KBM-7 (cell line): ENCODE results near the gene NR2E3.
"Not testable (repeated sequence)": the region's sequence is repeated elsewhere in the genome, so short reads cannot be mapped to it uniquely, and the experiment has no call there.

Experiments
- DNase-seq: peaks from one replicate; pipeline ENCODE4 v3.0.0-alpha.2; 2015
- in situ Hi-C: fragments of 300-500 bp; cut with MboI; formaldehyde crosslinking; loops from 2 replicates; pipeline ENCODE4 v1.14.3; 2020; ENCODE audit warnings: low sequenced_read_pairs, low pct_unique_long_range_greater_than_20kb, mixed read lengths

The NR2E3 gene

DNA sequence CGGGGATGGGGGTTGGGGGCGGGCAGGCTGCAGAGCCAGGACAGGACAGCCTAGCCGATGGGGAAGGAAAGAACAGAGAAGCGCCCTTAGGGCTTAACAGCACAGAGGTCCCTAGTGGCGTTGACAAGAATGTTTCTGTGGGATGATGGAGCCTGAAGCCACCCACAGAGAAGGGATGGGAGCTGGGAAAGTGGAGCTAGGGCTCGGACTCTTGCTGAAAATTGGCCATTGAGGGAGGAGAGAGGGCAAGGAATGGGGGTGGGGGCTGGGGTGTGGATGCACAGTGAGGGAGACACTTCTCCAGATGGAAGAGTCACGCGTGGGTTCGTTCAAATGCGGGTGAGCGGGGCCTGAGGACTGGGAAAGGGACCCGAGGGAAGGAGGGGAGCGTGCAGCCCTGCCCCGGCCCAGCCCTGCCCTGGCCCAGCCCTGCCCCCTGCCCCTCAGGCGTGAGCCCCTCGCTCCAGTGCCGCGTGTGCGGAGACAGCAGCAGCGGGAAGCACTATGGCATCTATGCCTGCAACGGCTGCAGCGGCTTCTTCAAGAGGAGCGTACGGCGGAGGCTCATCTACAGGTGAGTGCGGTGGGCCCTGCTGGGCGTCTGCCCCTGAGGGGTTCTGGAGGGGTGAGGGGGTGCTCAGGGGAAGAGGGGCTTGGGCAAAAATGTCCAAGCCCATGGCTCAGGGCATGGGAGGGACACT lies 832 bp downstream of the NR2E3 start:
- no peak for DNase-seq
- in situ Hi-C loops, result no loop called here

DNA sequence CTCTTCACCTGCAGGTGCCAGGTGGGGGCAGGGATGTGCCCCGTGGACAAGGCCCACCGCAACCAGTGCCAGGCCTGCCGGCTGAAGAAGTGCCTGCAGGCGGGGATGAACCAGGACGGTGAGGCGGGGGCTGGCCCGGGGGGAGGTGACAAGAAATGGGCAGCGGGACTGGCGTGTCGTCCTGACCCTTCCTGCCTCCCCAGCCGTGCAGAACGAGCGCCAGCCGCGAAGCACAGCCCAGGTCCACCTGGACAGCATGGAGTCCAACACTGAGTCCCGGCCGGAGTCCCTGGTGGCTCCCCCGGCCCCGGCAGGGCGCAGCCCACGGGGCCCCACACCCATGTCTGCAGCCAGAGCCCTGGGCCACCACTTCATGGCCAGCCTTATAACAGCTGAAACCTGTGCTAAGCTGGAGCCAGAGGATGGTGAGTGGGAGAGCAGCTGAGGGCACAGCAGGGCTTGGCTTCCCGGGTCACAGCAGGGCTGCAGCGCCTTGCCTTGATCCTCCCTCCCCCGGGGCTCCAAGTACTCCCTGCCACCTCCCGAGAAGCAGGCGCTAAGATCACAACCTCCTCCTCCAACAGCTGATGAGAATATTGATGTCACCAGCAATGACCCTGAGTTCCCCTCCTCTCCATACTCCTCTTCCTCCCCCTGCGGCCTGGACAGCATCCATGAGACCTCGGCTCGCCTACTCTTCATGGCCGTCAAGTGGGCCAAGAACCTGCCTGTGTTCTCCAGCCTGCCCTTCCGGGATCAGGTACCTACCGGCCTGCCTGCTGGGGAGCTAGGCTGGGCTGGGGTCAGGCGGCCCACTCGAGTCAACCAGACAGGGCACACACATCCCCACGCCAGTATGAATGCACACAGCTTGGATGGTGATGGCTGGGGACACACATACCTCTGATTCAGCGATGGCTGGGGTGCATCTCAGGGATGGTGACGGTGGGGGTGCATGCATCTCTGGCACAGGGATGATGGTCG lies 1.7 kb downstream of the NR2E3 start:
- no peak for DNase-seq
- in situ Hi-C loops, result no loop called here

DNA sequence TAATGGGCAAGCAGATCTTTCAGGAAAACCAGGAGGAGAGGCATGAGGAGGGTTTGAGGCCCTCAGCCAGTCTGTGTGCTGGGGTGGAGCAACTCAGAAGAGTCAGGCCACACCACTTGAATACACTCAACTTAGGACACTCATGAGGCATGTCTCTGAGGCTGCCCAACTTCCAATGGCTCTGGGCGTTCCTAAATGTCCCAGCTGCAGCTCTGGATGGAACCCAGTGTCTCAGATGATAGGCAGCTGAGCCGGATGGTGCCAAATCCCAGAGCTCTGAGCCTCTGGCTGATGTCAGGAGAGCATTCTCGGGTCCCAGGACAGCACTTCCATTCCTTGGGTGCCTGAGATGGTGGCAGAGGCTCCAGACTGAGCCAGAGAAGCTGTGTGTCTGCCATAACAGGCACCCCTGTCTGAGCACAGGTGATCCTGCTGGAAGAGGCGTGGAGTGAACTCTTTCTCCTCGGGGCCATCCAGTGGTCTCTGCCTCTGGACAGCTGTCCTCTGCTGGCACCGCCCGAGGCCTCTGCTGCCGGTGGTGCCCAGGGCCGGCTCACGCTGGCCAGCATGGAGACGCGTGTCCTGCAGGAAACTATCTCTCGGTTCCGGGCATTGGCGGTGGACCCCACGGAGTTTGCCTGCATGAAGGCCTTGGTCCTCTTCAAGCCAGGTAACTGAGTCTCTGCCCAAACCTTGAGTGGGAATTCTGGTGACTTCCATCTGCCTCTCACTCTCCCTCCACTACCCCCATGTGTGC lies 2.8 kb downstream of the NR2E3 start:
- in situ Hi-C loops, result no loop called here

DNA sequence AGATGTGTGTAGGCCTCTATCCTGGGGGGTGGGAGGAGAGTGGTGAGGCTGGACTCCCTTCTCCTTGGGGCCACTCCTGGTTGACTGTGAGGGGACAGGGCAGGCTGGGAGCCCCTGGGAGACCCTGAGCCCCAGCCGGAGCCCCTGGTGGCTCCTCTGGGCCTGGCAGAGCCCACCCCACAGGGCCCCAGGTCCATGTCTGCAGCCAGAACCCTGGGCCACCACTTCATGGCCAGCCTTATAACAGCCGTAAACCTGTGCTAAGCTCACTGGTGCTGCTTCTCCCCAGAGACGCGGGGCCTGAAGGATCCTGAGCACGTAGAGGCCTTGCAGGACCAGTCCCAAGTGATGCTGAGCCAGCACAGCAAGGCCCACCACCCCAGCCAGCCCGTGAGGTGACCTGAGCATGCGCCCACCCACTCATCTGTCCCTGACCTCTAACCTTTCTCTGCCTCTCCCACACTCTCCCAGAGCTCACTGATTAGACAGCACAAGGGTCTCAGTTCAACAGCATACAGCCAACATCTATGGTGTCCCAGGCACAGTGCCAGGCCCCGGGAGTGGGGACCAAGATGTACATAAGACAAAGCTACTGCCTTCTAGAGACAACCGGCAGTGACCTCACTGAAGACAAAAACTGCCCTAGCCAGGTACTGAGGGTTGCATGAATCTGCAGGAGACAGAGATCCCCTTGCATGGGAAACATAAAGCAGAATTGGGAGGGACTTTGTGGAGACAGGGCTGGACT lies 3.5 kb downstream of the NR2E3 start:
- in situ Hi-C loops, result no loop called here
- no peak for DNase-seq

More for the DNA sequence above, 2.8 kb downstream of the NR2E3 start:
- no peak for DNase-seq

DNA sequence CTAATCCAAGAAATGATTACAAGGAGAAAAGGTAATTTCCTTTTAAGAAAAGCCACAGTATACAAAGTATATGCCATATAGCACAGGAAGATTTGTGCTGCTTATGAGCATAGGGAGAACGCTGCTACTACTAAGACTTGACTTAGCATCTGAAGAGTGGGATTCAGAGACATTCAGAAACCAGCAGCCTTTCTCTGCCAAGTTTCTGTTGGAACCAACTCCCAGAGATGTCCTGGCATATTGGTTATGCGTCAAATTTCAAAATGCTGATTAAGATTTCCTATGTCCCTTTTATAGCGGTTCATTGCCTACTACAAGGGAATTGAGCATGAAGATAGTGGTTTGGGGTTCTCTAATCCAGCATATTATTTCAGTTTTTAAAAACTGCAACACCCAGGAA lies 4.9 kb downstream of the NR2E3 start:
- no peak for DNase-seq
- in situ Hi-C loops, result no loop called here

DNA sequence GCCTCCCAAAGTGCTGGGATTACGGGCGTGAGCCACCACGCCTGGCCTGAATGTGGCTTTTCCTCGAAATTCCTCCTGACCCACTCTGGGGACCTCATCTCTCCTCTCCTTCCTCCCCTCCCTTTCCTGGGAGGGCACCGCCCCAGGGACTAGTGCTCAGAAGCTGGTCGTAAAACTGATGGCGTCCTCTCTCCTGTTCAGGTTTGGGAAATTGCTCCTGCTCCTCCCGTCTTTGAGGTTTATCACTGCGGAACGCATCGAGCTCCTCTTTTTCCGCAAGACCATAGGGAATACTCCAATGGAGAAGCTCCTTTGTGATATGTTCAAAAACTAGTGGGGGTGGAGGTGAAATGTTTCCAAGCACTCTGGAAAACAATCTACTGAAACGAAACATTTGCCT lies 7.0 kb downstream of the NR2E3 start:
- no peak for DNase-seq
- in situ Hi-C loops, result no loop called here

DNA sequence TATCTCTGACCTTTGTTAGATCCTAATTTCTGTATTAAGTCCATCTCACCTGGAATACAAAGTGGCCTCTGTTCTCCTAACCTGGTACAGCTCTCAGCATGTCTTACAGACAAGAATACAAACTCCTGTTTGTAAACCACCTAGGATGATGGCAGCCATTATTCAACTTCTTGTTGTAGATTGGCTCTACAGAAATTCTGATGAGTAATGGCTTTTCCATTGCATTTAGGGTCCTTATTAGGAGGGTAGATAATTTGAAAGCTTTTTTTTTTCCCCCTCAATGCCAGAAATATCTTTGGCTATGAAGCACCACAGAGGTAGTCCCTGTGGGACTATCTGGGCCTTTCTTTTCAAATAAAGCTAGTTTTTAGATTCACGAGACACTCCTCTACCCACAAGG lies 9.8 kb downstream of the NR2E3 start:
- in situ Hi-C loops, result no loop called here
- no peak for DNase-seq

DNA sequence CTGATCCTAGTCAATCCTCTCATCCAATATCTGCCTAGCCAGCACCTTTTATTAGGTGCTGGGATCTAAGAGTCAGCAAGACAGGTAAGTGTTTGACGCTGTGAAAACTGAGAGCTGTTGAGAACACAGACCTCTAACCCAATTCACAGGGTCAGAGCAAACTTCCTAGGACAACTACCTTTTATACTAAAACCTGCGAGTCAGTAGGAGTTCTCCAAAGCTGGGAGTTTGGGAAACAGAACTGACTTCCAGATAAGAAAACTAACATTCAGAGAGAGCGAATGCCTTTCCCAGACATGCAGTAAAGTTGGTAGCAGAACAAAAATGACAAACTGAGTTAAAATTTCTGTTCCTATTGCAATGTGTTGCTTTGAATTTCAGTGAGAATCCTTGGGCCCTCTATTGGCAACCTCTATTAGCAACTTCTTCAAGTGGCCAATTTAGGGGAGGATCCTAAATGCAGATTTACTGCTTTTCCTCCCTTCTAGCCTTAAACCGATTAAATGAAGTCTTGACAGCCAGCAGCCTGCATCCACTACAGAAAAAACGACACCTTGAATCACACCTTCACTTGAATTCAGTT lies 11.3 kb downstream of the NR2E3 start:
- no peak for DNase-seq
- in situ Hi-C loops, result no loop called here

DNA sequence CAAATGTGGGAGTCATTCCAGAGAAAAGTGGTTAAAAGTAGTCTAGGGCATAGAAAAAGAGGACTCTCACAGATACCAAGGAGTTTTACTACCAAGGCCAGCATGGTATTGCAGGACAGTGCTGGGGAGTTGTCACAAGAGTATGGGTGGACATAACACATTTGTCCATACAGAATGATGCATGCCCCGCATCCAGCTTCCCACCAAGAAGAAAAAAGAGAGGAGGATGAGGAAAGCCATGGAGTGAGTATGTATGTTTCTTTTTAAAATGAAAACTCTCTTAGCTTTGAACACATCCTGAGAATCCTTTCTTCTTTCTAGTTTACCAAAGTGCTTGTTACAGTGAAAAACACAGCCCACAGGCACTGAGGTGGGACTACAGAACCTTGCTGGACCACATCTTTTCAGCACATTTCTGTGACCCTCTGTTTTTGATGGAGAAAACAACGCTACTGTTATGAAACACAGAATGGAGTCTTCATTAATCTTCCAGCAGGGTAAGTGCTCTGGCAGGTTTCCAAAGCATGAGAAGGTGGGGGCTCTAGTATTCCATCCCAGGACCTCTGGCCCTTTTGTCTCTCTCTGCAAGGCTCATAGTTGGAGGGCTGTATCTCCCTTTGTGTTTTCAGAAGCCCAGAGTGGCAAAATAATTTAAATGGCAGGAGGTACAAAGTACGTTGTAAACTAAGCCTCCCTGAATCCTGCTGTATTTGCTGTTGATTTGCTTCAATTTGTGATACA lies 12.7 kb downstream of the NR2E3 start:
- in situ Hi-C loops, result no loop called here

DNA sequence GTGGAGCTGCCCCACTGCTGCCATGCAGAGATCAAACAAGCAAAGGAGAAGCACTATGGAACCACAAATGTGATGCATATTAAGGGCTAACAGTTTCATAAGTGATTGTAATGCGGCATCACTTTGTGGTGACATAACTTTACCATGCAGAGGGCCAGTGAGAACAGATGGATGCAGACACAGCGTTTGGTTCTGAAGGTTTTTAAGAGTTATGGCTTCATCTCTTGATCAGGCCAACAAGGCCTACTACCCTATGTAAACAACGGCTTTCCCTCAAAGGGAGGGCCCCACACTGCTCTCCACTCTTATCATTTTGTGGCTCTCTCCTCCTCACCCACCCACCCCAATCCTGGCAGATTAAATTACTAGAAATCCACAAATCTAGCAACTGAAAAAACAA lies 13.4 kb downstream of the NR2E3 start:
- DNase-seq, result no peak
- in situ Hi-C loops, result no loop called here

More for the DNA sequence above, 12.7 kb downstream of the NR2E3 start:
- no peak for DNase-seq

DNA sequence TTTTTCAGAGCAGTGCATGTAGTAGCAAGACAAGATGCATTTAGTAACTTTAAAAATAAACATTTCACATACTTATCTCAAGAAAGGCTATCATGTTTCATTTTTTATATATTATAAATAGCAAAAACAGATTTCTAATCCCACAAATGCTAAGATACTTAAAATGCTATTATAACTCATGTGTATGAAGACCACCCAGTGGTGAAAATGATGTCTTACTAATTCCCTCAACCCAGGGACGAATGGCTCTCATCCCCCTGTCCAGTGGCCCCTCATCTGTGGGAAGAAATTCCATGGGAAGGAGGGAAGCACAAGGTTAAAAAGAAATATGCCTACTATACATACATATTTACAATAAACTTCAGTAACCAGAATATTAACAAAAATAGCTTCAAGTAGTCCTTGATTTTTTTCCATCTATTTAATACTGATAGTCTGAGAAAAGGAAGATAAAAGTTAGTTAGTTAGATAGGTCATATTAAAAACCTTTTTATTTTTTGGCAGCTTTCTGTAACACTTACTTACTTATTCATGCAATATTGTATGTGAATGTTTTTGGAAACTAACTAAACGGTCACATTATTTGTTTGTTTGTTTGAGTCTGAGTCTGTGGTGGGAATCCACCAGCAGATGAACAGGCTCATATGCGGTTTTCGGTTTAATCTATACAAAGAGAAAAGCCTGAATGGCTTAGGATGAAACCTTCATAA lies 14.8 kb downstream of the NR2E3 start:
- no peak for DNase-seq
- in situ Hi-C loops, result no loop called here

DNA sequence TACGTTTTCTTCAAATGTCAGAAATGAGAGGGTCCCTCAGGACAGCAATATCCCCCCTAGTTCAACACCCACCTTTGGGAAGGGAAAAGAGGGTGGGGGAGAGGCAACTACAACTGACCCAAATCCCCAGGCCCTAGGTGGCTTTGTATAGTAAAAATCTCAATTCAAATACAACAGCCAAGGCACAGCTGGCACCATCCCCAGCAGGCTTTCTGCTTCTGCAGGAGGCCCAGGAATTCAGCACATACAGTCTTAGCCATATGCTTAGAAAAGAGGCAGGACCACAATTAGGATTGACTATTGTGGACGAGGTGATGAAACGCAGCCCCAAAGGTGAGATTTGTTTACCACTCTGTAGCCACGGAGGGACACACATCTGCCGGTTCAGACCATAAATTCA lies 15.8 kb downstream of the NR2E3 start:
- DNase-seq, result no peak
- in situ Hi-C loops, result no loop called here

DNA sequence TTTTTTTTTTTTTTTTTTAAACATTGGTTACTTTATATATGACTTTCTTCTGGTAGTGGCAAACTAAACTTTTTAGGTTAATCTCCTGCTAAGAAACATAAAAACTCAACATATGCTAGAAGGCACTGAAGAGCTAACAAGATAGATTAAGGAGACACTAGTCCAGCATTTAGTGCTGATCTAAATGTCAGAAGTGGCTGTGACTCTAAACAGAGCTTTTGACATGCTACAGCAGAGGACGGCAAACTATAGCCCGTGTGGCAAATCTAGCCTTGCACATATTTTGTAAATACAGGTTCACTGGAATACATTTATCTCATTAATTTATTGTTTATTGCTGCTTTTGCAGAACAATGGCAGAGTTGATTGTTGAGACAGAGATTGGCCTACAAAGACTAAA lies 20.6 kb downstream of the NR2E3 start:
- no peak for DNase-seq
- in situ Hi-C loops, result no loop called here

DNA sequence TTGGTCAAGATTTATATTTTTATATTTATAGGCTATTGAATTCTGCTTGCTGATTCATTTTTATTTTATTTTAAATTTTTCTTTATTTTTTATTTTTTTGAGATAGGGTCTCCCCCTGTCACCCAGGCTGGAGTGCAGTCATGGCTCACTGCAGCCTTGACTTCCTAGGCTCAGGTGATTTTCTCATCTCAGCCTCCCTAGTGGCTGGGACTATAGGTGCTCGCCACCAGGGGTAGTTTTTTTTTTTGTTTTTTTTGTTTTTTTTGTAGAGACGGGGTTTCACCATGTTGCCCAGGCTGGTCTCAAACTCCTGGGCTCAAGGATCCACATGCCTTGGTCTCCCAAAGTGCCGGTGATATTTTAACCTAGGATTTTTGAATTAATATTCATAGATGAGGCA lies 31.2 kb downstream of the NR2E3 start:
- in situ Hi-C loops, result no loop called here
- no peak for DNase-seq

DNA sequence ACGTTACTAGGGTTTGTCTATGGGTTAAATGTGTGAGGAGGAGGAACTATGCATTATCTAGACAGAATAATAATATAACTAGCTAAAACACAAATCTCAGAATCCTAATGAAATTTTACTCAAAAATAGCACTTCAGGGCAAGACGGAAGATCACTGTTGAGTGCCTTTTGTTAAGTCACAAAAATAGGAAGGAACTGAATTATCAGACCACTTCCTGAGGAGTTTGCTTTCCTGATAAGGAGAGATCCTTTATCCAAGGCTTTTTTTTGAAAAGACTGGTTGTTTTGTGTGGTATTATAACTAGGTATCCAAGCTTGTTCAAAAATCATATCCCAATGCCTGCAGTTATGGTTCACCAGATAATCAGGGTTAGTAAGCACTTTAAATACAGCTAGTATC lies 34.6 kb downstream of the NR2E3 start:
- in situ Hi-C loops, result no loop called here
- DNase-seq, result peak; percentile 53

DNA sequence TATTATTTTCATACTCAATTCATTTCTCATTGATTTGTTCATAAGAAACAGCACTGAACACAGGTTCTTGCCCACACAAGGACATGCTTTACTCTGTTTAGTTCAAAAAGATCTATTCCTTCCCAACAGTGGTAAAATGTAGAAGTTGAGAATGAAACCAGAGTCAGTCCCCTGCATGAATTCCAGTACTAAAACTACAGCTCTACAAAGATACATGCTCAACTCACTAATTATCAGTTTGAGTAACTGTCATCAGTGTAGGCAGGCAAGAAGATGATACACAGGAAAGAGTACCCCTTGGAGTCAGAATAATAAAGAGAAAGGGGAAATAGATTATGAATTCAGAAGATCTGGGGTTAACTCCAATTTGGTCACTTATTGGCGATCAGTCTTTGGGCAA lies 43.2 kb downstream of the NR2E3 start:
- in situ Hi-C loops, result no loop called here
- DNase-seq, result no peak

DNA sequence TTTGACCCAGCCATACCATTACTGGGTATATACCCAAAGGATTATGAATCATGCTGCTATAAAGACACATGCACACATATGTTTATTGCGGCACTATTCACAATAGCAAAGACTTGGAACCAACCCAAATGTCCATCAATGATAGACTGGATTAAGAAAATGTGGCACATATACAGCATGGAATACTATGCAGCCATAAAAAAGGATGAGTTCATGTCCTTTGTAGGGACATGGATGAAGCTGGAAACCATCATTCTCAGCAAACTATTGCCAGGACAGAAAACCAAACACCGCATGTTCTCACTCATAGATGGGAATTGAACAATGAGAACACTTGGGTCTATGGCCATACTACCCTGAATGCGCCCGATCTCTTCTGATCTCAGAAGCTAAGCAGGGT lies 47.9 kb downstream of the NR2E3 start:
- DNase-seq, in situ Hi-C loops: not testable (repeated sequence)
